Stimulated activated CD8-positive, alpha-beta memory T cell treated with anti-CD3 and anti-CD28 coated beads, Interleukin-4, amount 100 ng/mL, for 48 hours (primary cell): ENCODE data around the gene PCYT1B.
"Not testable (repeated sequence)": the region's sequence is repeated elsewhere in the genome, so short reads cannot be mapped to it uniquely, and the experiment has no call there.

Source experiments
- DNase-seq: peaks from one replicate; pipeline ENCODE4 v3.0.0-alpha.2; 2020

Gene PCYT1B

DNA sequence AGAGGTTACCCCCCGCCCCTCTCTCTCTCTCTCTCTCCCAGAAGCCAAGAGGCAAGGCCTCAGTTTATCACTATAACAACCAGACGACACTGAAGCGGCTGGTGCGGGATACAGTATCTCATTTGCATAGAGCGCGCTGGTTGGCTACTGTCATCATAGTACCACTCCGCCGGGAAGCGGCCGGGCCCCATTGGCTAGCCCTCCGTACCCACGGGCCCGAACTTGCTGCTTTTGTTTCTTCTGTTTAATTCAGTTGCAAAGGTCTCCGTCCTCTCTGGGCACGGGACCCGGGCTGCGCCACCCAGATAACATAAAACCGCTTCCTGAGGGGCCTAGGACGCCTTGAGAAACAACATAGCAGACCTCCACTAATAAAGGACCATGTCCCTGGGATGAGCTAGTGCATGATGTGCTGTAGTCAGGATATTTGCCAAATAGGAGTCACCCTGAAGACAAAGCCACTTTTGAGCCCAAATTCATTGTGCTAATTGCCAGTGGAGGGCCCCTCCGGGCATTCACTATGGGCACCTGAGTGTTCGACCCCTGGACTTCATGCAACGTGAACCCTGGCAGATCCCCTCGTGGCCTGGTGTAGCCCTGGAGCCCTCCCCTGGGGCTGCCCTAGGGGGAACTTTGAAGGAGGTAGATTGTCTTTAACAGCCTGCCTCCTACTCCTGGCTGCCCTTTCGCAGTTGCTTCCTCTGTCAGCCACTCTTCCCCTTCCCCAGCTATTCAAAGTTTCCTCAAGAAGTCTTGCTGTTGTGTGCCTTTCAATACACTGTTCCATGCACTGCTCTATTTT lies at the start of gene PCYT1B:
TSS of gene PCYT1B (minus strand) at position 91 of the 802 bp plus-strand sequence. CDS start 242 bp downstream, outside the sequence.
- peak; percentile 72 for DNase-seq

DNA sequence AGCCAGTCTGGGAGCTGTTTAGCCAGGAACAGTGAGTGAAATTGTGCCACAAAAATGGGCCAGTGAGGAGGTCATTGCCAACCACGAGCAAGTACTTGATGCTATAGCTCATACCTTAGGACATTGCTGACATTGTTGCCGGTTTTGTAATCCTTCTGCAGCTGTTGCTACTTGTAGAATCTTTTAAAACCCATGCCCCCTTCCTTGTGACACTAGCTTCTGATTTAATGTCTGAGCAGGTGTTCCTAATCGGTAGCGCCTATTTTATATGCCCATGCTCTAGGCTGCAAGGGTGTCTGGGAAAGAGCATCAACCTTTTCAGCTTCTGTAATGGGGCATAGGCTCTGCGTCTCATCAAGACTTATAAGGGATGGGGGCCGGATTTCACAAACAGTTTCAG lies 49.1 kb upstream of the PCYT1B start:
- no peak for DNase-seq

DNA sequence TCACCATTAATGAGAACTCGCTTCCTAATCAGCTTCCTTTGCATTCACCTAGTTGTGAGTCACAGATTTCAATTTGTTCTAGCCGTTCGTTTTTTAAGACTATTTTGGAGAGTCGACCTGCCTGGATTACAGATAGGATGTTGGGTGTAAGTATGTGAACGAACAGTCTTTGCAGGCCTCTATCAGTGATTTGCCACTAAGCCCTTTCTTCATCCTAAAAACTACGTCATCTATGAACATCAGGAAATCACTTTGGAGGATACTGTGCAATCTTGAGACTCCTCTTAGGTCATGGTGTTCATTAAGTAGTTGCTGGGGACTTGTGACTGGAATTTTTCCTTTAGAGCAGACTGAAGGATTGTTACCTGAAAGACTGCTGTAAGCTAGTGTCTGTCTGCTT lies 47.7 kb upstream of the PCYT1B start:
- no peak for DNase-seq

DNA sequence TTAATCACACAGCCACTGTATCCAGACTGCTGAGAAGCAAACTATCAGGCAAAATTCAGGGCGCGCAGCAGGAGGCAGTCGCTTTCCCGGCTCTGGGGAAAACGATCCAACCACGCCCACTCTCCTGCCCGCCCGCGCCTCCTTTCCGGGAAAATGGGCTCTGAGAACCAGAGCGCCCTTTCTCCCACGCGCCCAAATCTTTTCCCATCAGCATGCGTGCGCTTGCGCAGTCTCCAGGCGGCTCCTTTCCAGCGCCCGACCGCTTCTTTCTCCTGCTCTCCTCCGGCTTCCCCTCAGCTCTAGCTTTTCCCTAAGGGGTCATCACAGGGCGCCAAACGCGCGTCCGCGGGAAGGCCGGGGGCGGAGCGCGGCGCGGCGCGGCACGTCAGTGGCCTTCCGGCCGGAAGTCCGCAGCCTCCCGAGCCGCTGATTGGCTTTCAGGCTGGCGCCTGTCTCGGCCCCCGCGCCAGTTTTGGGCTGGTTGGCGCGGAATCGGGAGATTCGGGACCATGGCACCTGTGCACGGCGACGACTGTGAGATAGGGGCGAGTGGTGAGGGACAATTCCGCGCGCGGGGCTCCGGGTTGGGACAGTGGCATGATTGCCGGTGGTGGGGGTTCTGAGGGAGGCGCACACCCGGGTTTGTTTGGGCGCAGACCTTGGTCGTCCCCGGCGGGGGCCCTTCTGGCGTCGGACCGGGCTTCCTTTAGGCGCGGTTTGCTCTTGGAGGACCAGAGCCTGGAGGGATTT lies 46.5 kb upstream of the PCYT1B start, which contains the start of gene POLA1:
TSS of gene POLA1 (plus strand) at position 466 of the 750 bp plus-strand sequence. CDS start at position 510, 44 bp downstream.
- peak; percentile 85 for DNase-seq

DNA sequence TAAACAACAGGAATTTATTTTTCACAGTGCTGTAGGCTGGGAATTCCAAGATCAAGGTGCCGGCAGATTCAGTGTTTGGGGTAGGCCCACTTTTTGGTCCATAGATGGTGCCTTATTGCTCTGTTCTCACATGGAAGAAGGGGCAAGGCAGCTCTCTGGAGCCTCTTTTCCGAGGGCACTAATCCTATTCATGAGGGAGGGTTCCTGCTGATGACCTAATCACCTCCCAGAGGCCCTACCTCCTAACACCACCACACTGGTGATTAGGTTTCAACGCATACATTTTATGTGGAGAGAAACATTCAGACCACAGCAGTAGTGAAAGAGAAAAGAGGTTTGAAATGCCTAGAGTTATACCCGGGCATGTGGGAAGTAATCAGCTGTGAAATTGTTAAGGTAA lies 45.2 kb upstream of the PCYT1B start:
- no peak for DNase-seq

DNA sequence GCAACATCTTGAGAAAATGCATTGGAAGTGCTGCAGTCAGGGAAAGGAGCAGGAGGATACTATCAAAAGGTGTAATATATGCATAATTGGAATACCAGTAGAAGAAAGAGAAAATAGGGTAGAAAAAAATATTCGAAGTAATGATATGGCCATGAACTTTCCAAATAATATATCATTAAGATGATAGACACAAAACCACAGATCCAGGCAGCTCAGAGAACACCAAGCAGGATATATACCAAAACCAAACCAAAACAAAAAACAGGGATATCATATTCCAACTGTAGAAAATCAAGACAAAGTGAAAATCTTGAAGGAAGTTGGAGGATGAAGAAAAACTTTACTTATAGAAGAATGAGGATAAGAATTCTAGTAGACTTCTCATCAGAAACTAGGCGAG lies 36.9 kb upstream of the PCYT1B start:
- DNase-seq = no peak

DNA sequence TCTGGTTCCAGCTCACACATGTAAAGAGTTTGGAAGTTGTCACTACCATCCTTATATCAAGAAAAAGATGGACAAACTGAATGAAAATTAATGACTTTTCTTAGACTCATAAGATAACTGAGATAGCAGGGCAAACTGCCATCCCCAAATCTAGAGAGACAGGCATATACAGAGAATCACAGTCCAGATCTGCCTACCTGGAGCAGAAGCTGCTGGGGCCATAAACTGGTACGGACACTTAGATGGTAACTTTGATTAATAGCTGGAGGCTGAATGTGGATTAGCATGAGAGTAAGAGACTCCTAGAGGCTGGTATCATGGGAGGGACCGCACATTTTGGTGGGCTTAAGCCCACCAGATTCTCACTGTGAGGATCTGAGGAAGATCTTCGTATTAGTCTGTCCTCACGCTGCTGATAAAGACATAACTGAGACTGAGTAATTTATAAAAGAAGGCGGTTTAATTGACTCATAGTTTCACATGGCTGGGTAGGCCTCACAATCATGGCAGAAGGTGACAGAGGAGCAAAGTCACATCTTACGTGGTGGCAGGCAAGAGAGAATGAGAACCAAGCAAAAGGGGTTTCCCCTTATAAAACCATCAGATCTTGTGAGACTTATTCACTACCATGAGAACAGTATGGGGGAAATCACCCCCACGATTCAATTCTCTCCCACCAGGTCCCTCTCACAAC lies 35.7 kb upstream of the PCYT1B start:
- DNase-seq = peak; percentile 28

DNA sequence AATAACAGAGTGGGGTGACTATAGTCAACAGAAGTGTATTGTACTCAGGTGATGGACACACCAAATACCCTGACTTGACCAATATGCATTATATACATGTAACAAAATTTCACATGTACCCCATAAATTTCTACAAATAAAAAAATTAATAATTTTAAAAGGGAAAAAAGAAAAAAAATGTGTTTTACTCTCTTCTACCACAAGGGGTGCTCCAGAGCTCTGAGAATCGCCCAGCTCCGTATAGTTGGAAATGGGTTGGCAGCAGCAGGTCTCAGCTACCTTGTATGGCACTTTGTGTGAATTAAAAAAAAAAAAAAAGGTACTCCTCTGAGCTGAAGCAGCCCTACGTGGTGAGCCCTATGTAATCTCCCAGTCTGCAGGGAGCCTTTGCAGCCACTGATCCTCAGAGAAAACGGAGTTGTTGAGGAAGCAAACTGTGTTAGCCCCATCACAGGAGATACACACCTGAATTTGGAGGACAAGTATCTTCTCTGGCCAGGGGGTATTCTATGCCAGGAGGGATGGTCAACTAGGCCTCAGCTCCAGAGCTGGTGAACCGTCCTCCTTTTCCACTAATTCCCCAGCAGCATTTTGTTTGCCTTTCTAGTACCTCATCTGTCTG lies 29.4 kb upstream of the PCYT1B start:
- DNase-seq = no peak

DNA sequence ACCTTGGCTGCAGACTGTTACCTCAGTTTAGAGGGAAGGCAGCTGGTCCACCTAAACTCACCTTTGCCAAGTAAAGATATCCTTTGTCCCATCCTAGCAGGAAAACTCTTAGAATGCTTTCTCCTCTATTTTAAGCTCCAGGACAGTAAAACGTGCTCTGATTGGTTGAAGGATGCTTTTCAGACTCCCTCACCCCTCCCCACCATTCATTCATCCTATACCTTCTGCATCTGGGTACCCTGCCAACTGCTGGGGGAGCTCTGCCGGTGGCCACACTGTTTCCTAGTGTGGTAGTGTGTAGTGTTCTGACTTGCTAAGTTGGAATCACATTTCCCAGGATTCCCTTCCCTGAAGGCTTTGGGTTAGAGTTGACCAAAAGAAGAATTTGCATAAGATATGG lies 26.3 kb upstream of the PCYT1B start:
- DNase-seq = no peak

DNA sequence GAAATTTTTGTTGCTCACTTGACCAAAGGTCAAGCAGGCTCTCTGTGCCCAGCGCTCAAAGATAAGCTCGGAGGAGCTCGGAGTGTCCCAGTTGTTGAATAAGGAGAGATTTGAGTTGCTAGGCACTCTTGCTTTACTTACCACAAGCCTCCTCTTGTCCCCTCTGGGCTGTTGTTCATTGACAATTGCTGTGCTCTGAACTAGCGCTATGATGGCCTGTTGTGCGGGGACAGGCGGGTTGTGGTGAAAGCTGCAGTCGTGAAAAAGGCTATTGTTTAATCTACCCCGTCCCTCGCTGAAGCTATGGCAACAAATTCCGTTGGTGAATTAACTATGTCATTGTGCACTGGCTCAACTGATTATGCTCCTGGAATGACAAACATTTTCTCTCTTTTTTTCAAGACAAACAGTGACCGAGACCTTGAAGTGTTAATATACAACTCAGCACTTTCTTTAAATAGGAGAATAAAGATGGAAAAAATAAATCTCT lies 25.6 kb upstream of the PCYT1B start:
- DNase-seq = no peak

DNA sequence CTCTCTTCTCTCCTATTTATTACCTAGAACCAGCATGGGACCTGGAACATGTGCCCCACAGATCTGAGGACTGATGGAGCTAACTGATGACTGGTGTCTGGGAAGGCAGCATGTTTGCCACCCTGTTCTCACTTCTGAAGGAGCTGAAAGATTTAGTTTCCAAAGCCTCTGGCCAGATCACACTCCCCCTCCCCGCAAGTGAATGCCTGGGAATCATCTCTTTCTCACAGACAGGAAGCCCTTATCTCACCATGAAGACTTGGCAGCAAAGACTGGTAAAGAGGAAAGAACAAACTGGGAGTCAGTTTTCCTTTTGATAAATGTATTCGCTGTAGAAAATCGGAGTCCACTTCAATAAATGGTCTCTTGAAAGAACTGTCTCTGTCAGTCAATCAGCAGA lies 21.0 kb upstream of the PCYT1B start:
- DNase-seq = no peak

DNA sequence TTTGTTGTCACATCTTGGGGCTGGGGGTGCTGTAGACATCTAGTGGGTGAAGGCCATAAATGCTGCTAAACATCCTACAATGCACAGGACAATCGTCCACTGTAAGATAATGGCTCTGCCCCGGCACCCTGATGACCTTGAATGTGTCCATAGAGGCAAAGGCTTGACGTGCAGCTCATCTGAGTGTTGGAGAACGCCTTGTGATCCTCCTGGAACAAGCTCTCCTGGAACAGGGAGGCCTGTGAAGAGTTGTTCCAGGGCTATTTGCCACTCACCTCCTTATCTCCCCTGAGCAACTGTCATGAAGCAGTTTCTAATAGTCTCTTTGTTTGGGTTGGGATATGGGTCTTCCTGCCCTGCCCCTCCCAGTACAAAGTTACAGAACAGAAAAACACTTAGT lies 15.2 kb upstream of the PCYT1B start:
- no peak for DNase-seq

DNA sequence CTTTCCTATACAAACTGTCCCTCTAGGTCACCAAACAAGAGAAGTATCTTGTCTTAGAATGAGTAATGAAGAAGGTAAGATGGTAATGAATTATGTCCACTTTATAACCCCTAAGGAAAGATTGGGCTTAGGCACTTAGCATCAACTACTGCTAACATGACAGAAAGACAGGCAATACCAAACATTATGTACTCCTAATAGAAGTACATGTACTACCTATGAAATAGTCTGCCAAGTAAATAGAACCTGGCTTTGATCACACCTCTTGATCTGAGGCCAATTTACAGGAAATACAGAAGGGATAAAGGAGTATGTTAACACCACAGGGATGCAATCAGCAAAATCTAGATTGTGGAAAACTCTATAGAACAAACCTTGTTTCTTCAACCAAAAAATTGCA lies 14.1 kb upstream of the PCYT1B start:
- no peak for DNase-seq

DNA sequence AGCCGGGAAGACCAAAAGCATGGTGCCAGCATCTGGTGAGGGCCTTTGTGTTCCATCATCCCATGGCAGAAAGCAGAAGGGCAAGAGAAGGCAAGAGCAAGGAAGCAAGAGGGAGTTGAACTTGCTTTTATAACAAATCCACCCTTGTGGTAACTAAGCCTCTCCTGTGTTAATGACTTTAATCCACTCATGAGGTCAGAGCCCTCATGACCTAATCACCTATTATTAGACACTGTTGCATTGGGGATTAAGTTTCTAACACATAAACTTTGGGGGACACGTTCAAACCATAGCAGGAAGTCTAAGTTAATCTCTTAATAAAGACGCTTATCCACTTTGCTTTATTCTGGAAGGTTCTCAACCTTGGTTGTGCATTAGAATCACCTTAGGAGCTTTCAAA lies 12.5 kb upstream of the PCYT1B start:
- DNase-seq = no peak

DNA sequence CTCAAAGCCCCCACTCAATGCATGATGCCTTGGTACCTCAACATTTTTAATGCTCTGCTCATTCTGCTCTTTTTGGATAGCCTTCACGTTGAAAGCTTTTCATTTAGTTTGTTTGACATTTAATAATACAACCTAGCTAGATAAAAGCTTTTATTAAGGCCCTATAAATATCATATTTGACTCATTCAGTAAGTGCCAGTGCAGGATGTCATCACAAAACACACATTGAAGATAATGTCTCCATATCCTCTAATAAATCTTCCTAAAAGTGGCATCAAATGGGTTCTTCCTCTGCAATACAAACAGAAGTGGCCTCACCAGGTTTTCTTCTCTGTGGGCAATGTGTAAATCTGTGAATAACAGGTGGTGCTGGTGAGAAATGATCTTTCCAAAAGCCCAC lies 12.0 kb upstream of the PCYT1B start:
- no peak for DNase-seq

DNA sequence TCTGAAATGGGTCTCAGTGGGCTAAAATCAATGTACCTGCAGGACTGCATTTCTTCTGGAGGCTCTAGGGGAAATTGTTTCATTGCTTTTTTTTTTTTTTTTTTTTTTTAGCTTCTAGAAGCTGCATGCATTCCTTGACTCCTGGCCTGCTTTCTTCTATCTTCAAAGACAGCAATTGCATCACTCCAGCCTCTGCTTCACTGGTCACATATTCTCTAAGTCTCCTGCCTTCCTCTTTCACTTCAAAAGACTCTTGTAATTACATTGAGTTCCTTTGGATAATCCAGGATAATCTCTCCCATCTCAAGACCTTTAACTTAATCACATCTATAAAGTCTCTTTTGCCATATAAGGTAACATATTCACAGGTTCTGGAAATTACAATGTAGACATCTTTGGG lies 11.3 kb upstream of the PCYT1B start:
- no peak for DNase-seq

DNA sequence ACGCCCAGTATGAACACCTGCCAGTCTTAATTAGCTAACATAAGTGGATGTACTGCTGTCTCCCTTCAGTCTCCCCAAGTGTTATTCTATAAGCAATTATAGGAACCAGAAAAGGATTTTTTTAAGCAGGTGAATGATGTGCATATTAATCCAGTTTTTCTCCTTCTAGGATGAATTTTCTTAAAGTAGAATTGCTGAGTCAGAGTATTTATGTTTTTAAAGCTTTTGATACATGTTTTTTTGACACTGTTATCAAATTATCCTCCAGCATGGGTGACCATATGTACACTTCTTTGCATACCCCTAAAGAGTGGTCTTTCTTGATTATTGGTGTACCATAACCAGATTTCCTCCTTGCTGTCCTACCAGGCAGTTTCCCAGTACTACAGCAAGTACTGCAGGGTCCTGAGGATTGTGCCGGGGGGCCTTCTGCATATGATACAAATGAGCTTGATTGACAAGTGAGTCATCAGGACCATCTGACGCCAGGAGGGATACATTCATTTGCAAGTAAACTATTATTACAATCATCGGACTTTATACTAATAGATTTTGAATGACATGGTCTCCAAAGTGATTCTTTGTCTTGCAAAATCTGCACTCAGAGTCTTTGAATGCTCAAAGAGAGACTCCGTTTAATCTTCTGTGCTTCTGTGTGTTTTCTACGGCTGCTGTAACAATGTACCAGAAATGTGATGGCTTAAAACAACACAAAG lies 10.7 kb upstream of the PCYT1B start:
- DNase-seq = no peak

DNA sequence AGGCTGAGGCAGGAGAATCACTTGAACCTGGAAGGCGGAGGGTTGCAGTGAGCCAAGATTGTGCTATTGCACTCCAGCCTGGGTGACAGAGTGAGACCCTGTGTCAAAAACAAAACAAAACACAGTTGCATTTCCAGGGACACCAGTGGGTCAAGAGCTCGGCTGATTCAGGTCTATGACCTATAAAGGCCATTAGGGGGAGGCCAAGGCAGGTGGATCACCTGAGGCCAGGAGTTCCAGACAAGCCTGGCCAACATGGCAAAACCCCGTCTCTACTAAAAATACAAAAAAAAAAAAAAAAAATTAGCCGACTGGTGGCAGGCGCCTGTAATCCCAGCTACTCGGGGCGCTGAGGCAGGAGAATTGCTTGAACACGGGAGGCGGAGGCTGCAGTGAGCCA lies 8.5 kb upstream of the PCYT1B start:
- DNase-seq = not testable (repeated sequence)

DNA sequence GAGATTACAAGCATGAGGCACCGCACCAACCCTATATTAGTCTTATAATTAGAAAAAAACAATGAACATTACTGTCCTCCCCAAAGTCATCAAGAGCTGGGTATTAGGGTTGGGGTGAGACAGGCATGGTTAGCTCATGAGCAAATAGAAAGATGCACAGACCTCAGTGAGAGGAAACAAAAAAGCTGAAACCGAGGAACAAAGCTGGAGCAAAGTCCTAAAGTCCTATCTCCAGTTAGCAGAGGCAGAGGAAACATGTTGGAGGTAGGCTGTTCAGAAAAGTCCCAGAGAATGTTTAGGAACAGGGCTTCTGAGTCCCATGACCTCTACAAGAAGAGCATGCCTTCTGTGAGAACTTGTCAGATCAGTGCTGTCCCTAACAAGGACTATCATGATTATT lies 4.6 kb upstream of the PCYT1B start:
- no peak for DNase-seq

DNA sequence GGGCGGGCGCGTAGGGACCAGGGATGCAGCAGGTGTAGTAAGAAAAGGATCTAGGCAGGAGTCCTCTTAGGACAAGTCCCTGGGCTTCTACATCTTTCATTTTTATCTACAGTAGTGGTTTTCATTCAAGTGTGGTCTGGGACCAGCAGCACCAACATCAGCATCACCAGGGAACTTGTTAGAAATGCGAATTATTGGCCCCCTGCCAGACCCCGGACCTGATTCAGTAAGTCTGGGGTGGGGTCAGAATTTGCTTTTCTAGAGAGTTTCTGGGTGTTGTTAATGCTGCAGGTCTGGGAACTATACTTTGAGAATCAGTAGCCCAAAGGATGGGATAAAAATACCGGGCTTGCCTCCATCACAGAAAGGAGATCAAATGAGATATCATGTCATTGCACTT lies 1.3 kb upstream of the PCYT1B start:
- DNase-seq = no peak

DNA sequence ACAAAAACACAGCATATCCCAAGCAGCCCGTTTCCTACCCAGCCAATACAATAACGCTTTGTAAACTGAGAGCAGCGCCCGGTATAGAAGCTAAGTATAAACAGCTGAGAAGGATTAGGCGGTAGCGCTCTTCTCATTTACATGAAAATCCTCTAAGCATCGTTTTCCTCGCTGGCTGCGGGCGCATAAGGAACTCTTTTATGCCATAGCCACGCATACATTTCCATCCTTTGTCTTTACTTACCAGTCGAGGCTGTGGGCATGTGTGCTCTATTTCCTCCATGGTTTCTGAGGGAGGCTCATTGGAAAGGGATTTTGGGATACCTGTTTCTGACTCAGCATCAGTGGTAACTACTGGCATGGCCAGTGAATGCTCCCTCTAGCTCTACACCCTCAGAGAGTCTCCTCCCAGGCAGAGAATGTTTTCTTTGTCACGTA lies 383 bp downstream of the PCYT1B start:
- no peak for DNase-seq

DNA sequence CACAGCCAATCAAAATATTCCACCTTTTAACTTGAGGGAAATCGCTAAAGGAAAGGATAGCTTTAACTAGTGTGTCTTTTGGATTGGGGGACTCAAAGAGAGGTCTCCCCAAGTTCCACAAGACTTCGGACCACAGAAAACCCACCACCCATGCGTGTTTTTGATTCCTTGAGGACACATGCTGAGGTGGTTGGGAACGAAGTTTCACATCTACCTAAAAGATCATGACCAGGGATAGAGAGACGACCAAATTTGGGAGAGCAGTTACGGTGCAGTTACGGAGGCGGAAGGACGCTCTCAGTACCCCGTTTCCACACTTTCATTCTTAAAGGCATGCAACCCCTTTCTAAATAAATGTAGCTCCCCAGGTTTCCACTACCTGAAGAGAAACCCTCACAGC lies 1.1 kb downstream of the PCYT1B start:
- no peak for DNase-seq
